ENCODE measurements around the gene OMP. TPM values are rescaled to one million over a fixed set of nuclear protein-coding genes. Genes with fewer than 3 reads are reported as not detected.

OMP gene
- total and polyA plus RNA-seq, 2 of the 13 experiments (the other 11 are each of a cell fraction or from before 2014, with no cell fraction given), result not detected

GRCh38 chr11:77074205-77074604 is 28.4 kb upstream of the OMP start (continued):
- TF ChIP-seq ZNF567 (CRISPR knock-in tag; IDR thresholded peaks at IDR 0.05; ENCODE audit: borderline replicate concordance) (no peak), NR1H2 (CRISPR knock-in tag; IDR thresholded peaks at IDR 0.05; ENCODE audit: borderline replicate concordance, low read depth) (no peak), ZNF138 (CRISPR knock-in tag; IDR thresholded peaks at IDR 0.05; ENCODE audit: low read depth) (no peak), ZFP90 (CRISPR knock-in tag; IDR thresholded peaks at IDR 0.05; ENCODE audit: borderline replicate concordance) (no peak), ARNTL (CRISPR knock-in tag; IDR thresholded peaks at IDR 0.05) (no peak), GZF1 (CRISPR knock-in tag; IDR thresholded peaks at IDR 0.05) (no peak), ZNF451 (CRISPR knock-in tag; IDR thresholded peaks at IDR 0.05) (no peak)

- WGBS (ENCODE audit: low lambda C conversion rate), result 53% methylated on average over 9 of the region's 15 CpGs
- Histone ChIP-seq H3K27ac (ENCODE audit: extremely low read length, insufficient read depth, low read length) (no peak overlapping the region), H3K4me1 (ENCODE audit: insufficient read depth, low read length) (peaks cover 25% of the 10 kb centered on the region), H3K36me3 (replicated peaks in 1 of 2; ENCODE audit: control insufficient read depth in 1 of 2, insufficient read depth in 2 of 2, low read length in 2 of 2) (no peaks in the 10 kb centered on the region), H3K4me2 (ENCODE audit: low read depth, low read length) (no peak overlapping the region), H3K4me3 (replicated peaks in 1 of 3; ENCODE audit: insufficient read depth in 1 of 3, low read depth in 2 of 3, low read length in 3 of 3) (no peak overlapping the region), H2AFZ (ENCODE audit: low read length) (no peak overlapping the region), H3K79me2 (ENCODE audit: insufficient read depth, low read length) (no peaks in the 10 kb centered on the region), H3K9ac (ENCODE audit: insufficient read depth, low read depth, low read length) (no peak overlapping the region), H3K27me3 (ENCODE audit: control insufficient read depth in 1 of 2, insufficient read depth in 2 of 2, low read length in 2 of 2) (peaks cover 4 to 33% of the 10 kb centered on the region in 2 experiments; a peak in 4 of 5 replicates), H3K9me3 (ENCODE audit: low read length) (no peaks in the 10 kb centered on the region), H4K20me1 (ENCODE audit: insufficient read depth, low read length) (no peaks in the 10 kb centered on the region)
- intact Hi-C loops (cut with micrococcal nuclease; ENCODE audit: unreplicated experiment) (no loop called here), in situ Hi-C loops (cut with HindIII; ENCODE audit: extremely low pct_ligation_motif_present, low pct_unique_long_range_greater_than_20kb) (no loop called here)
- no TSS peak for BruUV-seq (replicated peaks)
- CTCF ChIA-PET (ENCODE audit: low intra/inter-chr PET ratio, low total read pairs), result no interaction called here
- ATAC-seq (no peak), FAIRE-seq (no peak), DNase-seq (ENCODE audit: low spot score) (no peak)
- POLR2A ChIA-PET, result interaction anchor here (1.0 kb wide), 1 partner anchor 8 kb away, joined by 4 read pairs; the partner anchor contains the start of gene CAPN5
- TF ChIP-seq CHCHD3 (CRISPR knock-in tag; IDR thresholded peaks at IDR 0.05) (no peak), CBX5 (CRISPR knock-in tag; IDR thresholded peaks at IDR 0.05; ENCODE audit: borderline replicate concordance) (no peak), ZBED4 (CRISPR knock-in tag; IDR thresholded peaks at IDR 0.05; ENCODE audit: borderline replicate concordance) (no peak), ZNF746 (CRISPR knock-in tag; IDR thresholded peaks at IDR 0.05) (no peak), ZNF558 (CRISPR knock-in tag; IDR thresholded peaks at IDR 0.05; ENCODE audit: borderline replicate concordance) (no peak), ZMYM4 (CRISPR knock-in tag; IDR thresholded peaks at IDR 0.05) (no peak), PPARG (CRISPR knock-in tag; conservative IDR thresholded peaks at IDR 0.05) (no peak), HNF1B (CRISPR knock-in tag; IDR thresholded peaks at IDR 0.05) (no peak), ZNF253 (CRISPR knock-in tag; IDR thresholded peaks at IDR 0.05; ENCODE audit: borderline replicate concordance) (no peak), ATF2 (CRISPR knock-in tag; IDR thresholded peaks at IDR 0.05) (no peak)
These were observed 27.9 kb upstream of the OMP start for GRCh38 chr11:77074626-77075221.

All from HepG2 (cell line).